ENCODE data around the gene RREB1.
A peak's percentile ranks its signal among the peaks of the same experiment; 100 is the strongest.

The RREB1 gene

DNA sequence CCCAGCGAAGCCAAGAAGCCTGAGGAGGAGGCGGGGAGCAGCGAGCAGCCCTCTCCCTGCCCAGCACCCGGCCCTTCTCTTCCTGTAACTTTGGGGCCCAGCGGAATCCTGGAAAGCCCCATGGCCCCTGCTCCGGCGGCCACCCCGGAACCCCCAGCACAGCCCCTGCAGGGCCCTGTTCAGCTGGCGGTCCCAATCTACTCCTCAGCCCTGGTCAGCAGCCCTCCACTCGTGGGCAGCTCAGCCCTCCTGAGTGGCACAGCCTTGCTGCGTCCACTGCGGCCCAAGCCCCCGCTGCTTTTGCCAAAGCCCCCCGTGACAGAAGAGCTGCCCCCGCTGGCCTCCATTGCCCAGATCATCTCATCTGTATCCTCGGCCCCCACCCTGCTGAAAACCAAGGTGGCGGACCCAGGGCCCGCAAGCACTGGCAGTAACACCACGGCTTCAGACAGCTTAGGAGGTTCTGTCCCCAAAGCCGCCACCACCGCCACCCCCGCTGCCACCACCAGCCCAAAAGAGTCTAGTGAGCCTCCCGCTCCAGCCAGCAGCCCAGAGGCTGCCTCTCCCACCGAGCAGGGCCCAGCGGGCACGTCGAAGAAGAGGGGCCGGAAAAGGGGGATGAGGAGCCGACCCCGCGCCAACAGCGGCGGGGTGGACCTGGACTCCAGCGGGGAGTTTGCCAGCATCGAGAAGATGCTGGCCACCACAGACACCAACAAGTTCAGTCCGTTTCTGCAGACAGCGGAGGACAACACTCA, 123.4 kb downstream of the RREB1 start:
- DNase-seq = no peak

DNA sequence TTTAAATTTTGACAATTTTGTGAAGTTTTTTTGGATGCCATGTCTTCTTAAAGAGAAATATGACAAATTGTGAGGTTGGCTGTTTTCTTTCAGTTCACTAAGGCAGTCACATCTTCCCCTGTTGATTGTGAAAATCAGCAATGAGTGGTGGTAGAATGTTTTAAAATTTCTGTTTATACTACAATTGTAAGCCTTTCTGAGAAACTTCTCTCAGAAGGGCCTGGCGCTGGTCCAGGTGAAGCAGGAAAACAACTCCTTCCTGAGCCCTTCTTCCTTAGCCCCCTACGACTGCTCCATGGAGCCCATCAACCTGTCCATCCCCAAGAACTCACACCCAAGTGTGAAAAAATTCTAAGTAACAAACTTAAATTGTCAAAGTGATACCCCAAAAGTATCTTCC, 124.6 kb downstream of the RREB1 start:
- no peak for DNase-seq

DNA sequence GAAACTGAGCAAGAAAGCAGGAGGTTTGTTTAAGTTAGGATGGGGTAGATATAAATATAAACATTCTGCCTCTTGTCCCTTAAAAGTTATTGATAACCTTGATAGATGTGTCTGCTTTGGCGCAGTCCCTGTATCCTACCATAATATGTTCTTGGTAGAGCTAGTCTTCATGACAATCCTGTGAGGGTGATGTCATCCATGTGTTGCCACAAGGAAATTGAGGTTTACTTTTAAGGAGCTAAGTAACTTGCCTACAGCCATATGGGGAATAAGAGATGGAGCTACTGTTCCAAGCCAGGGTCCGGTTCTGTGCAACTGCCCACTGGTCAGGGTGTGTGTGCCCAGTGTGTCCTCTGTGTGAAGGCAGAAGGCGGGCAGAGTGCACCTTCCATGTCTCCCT, 126.8 kb downstream of the RREB1 start:
- no peak for DNase-seq

DNA sequence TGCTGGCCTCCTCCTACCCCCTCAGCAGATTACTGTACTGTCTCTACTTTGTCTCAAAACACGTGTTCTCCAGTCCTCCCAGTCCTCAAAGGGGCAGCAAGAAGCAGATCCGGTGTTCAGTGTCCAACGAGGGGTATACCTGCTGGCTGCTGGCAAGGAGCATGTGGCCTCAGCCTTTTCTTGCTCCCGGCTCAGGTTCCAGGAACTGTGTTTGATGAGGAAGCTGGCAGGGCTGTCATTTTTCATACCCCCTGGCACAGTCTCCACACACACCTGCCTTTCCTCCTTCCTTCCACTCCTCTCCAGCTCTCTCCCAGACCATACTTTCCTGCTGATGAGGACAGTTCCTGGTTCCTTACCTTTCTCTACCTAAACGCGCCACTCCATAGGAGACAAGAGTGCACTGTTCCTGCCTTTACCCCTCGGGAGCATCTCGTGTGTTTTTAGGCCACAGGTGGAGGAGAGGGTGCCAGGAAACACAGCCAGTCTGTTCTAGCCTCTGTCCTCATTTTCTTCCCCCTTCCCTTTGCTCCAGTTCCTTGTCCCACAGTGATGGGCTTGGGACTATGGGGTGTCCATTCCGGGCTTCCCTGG, 128.0 kb downstream of the RREB1 start:
- DNase-seq = no peak

DNA sequence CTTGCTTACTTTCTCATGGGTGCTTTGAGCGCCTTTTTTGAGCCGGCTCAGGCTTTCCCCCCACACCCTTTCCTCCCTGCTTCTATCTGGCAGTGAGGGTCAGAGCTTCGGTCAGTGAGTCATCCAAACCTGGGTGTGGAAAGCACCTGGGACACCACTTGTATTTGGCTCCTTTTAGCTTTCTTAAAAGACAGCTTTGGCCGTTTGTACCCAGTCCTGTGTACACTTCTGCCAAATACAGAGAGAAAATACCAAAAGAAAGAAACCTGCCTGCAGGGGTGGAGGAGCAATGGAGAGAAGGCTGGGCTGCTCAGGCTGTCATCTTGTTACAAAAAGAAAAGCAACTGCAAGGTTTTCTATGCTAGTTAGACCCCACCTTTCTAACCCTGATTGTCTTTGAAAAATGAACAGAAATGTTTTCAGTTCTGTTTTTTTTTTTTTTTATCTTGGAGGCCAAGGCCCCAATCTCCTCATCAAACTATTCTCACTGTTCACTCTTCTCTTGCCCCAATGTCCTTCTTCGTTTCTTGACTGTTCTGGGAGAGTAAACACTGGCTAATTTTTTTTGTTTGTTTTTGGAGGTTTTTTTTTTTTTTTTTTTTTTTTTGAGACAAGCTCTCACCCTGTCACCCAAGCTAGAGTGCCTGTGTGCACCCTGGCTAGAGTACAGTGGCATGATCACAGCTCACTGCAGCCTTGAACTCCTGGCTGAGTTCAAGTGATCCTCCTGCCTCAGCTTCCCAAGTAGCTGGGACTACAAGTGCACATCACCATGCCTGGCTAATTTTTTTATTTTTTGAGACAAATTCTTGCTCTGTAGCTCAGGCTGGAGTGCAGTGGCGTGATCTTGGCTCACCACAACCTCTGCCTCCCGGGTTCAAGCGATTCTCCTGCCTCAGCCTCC, 128.8 kb downstream of the RREB1 start:
- no peak for DNase-seq

DNA sequence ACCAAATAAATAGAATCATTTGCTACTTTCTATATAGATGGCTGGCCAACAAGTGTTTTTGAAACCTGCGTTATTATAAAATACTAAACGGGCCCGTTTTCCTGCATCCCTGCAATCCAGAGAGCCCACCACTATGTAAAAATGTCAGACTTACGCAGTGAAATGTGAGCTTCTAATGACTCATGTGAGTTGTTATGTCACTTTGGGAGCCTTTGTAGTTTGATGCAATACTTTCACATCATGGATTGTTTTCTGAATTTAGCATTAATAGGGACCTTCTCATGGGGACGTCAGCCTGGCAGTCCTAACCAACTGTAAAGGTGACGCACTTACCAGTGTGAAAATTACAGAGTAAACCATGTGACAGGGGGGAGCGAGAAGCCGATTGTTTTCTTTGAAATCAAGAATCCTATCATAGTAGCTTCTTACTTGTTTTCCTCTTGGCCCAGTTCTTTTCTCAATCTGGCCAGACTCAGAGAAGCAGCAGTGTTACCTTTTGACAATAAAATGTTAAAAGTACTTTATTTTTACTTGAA, 130.0 kb downstream of the RREB1 start:
- DNase-seq = no peak

DNA sequence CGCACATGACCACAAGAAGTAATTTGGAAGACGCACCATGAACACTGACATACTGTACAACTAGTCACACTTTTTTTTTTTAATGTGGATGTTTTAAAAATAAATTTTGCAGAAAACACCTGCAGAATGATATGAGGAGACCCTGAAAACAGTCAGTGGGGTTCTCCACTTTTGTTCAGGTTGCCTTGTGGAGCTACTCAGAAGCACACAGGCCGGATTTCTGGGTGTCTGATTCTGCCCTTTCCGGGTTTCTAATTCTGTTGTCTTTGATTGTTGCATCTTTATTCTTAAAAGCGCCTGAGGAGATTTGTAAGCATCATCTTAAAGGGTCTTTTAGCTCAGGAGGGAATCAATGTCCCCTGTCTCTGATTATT, 130.8 kb downstream of the RREB1 start:
- DNase-seq = no peak

DNA sequence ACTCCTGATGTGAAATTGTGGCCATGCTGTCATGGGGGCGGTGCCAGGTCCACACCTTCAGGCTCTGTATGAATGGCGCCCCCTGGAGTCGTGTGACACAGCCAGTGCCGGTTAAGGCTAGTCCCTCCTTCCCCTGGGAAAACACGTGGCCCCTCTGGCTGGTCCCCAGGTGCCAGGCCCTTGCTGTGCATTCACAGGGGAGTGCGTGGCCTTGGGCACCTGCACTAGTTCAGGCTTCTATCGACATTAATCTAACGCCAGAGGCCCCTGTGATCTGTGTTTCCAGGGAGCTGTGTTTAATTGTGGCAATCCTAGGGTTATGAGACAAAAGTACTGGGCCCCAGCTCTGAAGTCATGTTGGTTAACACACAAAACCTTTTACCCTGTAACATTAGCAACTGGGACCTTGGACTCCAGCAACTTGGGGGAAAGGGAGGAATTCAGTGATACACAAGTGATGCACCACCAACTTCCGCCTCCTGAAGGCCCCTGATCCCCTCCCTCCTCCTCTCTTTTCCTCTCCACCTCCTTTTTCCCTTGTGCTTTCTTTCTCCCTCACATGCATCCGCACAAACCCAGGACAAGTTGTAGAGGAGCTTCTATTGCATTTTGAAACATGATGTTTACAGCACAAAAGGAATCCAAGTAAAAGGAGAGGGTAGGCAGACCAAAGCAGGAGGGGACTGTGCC, 131.3 kb downstream of the RREB1 start:
- peak; percentile 93 for DNase-seq

DNA sequence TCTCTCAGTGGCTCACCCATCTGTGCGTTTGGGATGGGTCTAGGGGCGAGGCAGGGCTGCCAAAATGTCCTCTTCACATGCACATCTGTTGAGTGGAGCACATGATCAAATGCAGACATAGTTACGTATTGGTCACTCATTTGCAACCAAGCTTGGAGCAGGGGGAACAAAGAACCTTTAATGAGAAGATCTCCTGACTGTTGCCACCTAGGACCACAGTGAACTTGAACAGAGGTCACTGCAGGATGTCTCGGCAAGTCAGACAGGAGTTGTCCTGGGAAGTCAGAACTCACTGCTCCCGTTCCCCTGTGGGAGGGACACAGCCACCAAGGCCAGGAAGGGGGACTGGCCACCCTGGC, 131.8 kb downstream of the RREB1 start:
- DNase-seq = no peak

DNA sequence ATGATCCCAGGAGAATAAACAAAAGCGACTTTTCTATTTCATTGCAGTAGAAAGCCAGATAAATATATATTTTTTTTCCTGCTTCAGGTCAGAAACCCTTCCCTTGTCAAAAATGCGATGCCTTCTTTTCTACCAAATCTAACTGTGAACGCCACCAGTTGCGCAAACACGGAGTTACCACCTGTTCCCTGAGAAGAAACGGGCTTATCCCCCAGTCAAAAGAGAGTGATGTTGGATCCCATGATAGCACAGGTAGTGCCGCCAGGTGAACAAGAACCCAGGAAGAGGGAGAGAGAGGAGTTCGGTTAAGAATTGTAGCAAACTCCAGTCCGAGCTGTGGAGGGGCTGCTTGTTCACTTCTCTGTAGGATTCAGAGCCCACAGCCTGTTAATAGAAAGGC, 132.6 kb downstream of the RREB1 start:
- DNase-seq = no peak

DNA sequence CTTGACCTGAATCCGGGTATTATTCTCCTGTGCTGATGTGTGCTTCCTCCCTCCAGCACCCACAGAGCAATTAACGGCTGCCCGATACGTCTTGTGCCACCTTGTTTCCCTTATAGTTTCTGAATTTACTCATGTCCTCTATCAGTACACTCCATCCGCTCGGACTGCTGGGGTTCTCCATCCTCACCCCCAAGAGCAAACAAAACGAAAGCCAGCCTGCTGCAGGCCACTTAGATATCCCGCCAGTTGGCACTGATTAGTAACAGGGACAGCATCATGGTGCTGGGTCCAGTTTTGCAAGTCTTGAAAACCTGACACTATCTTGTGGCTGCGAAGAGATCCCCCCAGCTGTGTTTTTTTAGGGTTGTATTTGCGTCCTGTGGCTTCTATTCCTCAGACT, 133.4 kb downstream of the RREB1 start:
- DNase-seq = no peak

DNA sequence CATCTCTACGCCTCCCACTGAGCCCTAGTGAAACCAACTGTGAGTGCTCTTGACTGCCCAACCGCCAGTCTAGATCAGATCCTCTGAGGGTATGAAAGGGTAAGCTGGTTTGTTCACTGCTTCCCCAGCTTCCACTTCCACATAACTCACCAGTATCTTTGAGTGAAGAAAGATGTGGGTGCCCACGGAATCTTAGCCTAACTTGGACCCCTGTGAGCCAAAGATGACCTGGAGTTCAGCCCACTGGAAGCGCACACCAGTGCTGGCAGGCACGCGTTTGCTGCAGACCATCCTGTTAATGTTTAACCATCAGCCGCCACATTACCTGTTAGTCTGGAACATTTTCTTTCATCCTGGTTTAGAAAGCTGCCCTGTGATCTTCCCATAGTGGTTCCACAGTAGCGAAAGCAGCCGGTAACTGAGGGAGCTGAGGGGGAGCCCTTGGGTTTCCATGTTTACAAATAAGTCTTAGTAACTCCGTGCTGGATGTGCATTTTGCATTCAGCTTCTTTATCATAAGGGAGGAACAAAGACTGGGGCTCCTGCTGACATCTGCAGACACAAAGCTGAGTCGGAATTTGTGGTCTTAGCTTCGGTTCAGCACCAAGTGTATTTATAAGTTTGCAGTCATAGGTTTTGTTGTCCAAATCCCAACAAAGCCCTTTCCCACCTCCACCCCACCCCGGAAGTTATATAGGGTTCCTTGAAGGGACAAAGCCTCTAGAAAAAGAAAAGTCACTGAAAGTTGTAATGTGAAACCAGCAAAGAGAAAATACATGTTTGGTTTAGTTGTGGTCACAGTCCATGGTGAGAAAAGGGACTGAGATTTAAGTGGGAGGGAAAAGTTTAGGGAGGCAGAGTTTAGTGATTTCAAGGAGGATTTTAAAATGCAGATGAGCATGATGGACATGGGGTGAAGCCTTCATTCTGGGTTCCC, 134.2 kb downstream of the RREB1 start:
- no peak for DNase-seq

DNA sequence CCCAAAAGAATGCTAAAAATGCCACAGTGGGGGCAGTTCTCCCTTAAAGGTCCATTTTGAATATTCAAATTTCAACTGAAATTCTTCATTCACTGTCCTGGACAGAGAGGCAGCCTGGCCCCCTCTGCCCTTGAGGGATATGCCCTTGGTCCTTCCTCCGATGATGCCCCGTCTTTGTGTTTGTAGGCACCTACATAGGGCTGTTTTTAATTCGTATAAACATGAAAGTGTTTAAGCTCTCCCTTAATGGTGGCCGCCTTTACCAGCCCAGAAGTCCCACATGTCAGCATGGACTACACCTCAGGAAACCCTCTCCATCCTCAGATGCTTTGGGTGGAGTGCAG, 135.0 kb downstream of the RREB1 start:
- no peak for DNase-seq

DNA sequence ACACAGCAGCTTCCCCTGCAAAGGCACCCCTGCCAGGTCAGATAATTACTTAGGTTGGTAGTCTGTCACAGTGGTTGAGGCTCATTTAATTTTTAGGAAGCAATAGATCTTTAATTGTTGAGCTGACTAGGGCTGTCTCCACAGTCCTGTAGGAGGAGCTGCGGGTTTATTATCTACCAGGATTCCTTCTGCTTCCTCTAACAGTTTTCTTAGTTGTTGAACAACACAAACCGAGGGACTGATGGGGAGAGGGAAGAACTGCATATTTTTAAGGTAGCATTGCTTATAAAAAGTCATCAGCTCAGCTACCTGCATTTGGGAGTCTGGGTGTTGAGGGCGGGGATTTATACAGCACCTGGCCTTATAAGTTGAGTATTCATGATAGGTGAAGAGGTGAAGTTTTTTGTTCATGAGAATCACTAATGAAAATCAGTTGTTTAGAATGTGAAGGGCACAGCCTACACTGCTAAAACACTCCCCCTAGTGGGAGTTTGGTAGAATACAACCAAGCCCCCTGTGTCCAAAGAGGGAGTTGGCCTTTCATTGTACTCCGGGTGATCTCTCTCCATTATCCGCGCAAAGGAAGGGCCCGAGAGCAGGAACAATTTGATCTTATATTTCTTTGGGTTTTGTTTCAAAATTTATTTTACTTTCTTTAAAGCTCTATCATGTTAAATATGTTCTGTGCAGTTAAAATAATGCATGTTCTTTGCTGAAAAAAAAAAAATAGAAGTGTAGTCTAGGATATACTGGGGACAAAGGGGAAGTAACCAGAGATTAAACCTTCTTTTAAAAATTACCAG, 135.6 kb downstream of the RREB1 start:
- peak; percentile 93 for DNase-seq

DNA sequence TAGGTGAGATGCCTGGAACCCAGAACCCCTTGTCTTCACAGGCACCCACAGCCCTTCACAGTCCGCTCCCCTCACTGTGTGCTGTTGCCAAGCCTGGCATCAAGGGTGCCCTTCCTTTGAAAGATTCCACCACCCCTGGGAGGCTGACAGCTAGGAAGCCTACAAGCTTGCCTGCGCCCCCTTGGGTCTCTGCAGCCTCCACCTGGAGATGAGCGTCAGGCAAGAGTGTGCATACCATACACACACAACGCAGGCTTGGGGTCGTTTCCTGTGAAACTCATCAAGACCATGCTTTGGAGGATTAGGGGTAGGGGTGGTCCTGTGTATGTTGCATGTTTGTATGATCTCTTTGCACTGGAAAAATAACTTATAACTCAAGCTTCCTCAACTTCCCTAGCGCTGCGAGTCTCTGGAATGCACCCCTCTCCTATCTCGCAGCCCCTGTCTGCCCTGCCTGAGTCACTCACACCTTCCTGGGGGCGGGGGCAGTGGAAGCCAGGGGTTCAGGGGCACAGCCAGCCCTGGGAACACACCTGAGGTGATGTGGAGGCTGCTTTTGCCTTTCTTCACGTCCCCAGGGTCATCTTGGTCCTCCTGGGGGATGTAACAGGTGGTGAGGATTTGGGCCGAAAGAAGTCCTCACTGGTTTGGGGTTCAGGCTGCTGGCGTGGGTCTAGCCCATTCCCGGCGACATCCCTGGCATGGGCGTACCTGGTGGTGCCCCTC, 138.1 kb downstream of the RREB1 start:
- no peak for DNase-seq

DNA sequence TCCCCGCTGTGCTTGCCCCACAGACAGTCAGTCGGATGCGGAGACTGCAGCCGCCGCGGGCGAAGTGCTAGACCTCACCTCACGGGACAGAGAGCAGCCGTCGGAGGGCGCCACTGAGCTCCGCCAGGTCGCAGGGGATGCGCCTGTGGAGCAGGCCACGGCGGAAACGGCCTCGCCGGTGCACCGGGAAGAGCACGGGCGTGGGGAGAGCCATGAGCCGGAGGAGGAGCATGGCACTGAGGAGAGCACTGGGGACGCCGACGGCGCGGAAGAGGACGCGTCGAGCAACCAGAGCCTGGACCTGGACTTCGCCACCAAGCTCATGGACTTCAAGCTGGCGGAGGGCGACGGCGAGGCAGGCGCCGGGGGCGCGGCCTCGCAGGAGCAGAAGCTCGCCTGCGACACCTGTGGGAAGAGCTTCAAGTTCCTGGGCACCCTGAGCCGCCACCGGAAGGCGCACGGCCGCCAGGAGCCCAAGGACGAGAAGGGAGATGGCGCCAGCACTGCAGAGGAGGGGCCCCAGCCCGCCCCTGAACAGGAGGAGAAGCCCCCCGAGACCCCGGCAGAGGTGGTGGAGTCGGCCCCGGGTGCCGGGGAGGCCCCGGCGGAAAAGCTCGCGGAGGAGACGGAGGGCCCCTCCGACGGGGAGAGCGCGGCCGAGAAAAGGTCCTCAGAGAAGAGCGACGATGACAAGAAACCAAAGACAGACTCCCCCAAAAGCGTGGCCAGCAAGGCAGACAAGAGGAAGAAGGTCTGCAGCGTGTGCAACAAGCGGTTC, 138.8 kb downstream of the RREB1 start:
- no peak for DNase-seq

DNA sequence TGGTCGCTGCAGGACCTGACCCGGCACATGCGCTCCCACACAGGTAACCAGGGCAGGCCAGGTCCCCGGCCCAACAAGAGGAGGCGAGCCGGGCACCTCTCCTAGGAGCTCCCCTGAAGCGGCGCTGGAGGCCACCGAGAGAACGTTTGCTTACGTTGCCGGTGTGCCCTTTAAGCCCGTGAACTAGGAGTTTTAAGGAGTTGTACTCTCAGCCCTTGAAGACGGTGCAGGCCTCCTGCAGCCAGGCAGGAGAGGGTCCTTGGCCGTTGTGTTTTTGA, 139.4 kb downstream of the RREB1 start:
- DNase-seq = no peak

DNA sequence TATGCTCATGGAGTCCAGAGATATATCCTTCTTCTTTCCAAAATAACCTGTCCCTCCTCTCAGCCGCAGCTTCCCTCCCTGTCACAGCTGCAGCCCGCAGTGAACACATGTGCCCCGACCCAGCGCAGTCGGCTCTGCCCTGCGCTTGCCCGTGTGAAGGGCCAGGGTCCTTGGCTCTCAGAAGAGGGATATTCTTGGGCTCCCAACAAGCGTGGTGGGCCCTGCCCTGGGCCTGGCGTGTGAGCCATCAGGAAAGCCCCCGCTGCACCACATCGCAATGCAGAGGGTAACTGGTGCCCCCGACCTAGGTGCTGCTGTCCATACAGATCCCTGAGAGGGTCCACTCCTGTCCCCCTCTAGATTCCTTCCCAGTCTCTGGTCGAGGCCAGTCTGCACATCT, 140.1 kb downstream of the RREB1 start:
- DNase-seq = no peak

DNA sequence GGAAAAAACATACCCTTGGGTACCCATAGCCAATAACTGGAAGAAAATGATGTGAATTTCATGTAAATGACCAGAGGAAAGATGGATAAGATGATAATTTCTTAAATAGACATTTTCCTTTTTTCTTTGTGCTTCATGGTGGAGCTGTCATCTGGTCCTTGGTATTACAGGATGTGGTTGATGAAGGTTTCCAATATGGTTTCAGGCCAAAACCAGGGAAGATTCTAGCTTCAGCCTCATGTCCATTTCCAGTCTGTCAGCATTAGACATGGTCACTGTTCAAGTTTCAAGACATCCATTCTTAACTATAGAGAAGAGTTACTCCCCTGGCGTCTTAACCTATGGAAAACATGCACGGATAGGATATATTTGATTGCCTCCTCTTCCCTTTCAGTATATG, 141.6 kb downstream of the RREB1 start:
- DNase-seq = no peak
